Testis (tissue), 3 donors: ENCODE measurements around the gene DTX3. TPM values are rescaled to one million over a fixed set of nuclear protein-coding genes. Genes with fewer than 3 reads are reported as not detected.

Source experiments
- DNase-seq: peaks from one replicate; pipeline ENCODE4 v3.0.0-alpha.2; 2019
- H3K27ac ChIP-seq, 2 donors: fragments of 200-600 bp; sonication (generic); one replicate each; pipeline ENCODE4 v1.5.1; 2019
- H3K27me3 ChIP-seq: fragments of 200-600 bp; sonication (generic); one replicate; pipeline ENCODE4 v1.5.1; 2019
- H3K36me3 ChIP-seq: fragments of 200-600 bp; sonication (generic); one replicate; pipeline ENCODE4 v1.5.1; 2017; ENCODE audit warnings: low read depth; ENCODE audit errors: missing control alignments
- H3K4me1 ChIP-seq: fragments of 200-600 bp; sonication (generic); one replicate; pipeline ENCODE4 v1.5.1; 2019
- H3K4me3 ChIP-seq, 2 donors: fragments of 200-600 bp; sonication (generic); one replicate each; pipeline ENCODE4 v1.5.1; 2017 to 2019
- H3K9me3 ChIP-seq: fragments of 200-600 bp; sonication (generic); one replicate; pipeline ENCODE4 v1.5.1; 2017
- POLR2A ChIP-seq: fragments of 450-650 bp; IDR thresholded peaks from one replicate; pipeline ENCODE4 v1.6.1; 2017; ENCODE audit warnings: antibody characterized with exemption, mild to moderate bottlenecking, moderate library complexity
- WGBS, 2 donors: methylation state at CpG; one replicate each; pipeline ENCODE4 v1.1.5; 2018; 5-methylcytosine and 5-hydroxymethylcytosine counted together
- intact Hi-C: fragments of 100-400 bp; cut with DNase I; formaldehyde crosslinking; loops from one replicate; pipeline ENCODE4 v1.15.1; 2023; ENCODE audit warnings: low total_unique reads
- polyA plus RNA-seq: library from polyadenylated mRNA; stranded (reverse); fragments of 350-450 nt; fragmentation: Illumina TruSeq; extraction: RNeasy Lipid Tissue Mini Kit (QIAGEN cat#74804); gene quantifications from one replicate; pipeline ENCODE4 v1.2.3, GENCODE V29; 2014; ENCODE audit warnings: low read depth, low replicate concordance; ENCODE audit not compliant: insufficient read depth
- total RNA-seq, 2 donors: library from RNA; depleted of rRNA; stranded (reverse); fragments of >200 nt; gene quantifications; one replicate each; pipeline ENCODE4 v1.2.3, GENCODE V29; 2016
- TF ChIP-seq, protein P1 (sequence below), 3 experiments: fragments of 450-650 bp in 2 of 3; fragments of 200-600 bp in 1 of 3; sonication (generic) in 1 of 3; IDR thresholded peaks; one replicate each; pipeline ENCODE4 v1.5.1; 2016 to 2019; ENCODE audit warnings: antibody characterized with exemption in 3 of 3, mild to moderate bottlenecking in 2 of 3, moderate library complexity in 1 of 3

The DTX3 gene
- total and polyA plus RNA-seq, 3 donors from 2014 or later, result 37.9 to 60.4 (median 45.0) TPM

DNA sequence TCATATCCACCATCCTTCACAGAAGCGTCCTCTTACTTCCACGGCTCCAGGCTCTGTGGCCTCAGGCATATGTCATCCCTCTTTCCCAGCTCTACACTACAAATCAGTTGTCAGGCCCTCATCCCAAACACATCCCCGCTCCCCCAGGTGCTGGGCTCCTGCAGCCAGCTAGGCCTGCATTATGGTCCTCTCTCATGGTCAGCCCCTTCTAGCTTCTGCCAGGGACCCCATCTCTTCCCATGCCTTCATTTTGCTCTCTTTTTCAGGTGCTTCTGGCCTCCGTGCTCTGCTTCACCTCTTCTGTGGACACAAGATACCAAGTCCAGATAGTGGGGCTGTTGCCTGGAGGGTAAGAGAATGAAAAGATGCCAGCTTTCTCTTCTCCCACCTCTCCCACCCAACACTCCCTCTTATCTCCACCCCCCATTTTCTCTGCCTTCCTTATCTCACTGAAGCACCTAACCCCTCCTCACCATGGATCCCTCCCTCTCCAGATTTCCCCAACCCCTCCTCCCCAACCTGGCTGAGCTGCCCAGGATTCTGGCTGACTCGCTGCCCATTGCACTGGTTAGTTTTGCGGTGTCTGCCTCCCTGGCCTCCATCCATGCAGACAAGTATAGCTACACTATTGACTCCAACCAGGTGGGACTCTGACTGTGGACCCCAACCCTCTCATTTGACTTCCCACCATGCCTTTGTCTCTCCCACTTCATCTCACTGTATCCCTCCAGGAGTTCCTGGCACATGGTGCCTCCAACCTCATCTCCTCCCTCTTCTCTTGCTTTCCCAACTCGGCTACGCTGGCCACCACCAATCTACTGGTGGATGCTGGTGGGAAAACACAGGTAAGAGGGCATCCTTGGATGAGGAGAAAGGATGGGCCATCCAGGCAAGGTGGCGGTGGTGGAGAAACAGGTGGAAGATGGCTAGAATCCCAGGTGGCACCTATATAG lies 17.9 kb downstream of the DTX3 start:
- Histone ChIP-seq H3K9me3 (no peaks in the 10 kb centered on the region), H3K4me3 (no peak overlapping the region), H3K27me3 (no peaks in the 10 kb centered on the region), H3K4me1 (peaks cover 23% of the 10 kb centered on the region), H3K27ac (no peak overlapping the region), H3K36me3 (no peaks in the 10 kb centered on the region)
- intact Hi-C loops, result loop anchor here (5.0 kb wide), 1 partner anchor 40 kb away; no protein-coding TSS in a partner anchor
- WGBS, 2 donors, result 79 to 86% methylated on average over 9 of the region's 9 CpGs
- TF ChIP-seq, protein P1, sequence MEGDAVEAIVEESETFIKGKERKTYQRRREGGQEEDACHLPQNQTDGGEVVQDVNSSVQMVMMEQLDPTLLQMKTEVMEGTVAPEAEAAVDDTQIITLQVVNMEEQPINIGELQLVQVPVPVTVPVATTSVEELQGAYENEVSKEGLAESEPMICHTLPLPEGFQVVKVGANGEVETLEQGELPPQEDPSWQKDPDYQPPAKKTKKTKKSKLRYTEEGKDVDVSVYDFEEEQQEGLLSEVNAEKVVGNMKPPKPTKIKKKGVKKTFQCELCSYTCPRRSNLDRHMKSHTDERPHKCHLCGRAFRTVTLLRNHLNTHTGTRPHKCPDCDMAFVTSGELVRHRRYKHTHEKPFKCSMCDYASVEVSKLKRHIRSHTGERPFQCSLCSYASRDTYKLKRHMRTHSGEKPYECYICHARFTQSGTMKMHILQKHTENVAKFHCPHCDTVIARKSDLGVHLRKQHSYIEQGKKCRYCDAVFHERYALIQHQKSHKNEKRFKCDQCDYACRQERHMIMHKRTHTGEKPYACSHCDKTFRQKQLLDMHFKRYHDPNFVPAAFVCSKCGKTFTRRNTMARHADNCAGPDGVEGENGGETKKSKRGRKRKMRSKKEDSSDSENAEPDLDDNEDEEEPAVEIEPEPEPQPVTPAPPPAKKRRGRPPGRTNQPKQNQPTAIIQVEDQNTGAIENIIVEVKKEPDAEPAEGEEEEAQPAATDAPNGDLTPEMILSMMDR (IDR thresholded peaks at IDR 0.05), result no peak
- TF ChIP-seq POLR2A, result no peak
- no peak for DNase-seq

DNA sequence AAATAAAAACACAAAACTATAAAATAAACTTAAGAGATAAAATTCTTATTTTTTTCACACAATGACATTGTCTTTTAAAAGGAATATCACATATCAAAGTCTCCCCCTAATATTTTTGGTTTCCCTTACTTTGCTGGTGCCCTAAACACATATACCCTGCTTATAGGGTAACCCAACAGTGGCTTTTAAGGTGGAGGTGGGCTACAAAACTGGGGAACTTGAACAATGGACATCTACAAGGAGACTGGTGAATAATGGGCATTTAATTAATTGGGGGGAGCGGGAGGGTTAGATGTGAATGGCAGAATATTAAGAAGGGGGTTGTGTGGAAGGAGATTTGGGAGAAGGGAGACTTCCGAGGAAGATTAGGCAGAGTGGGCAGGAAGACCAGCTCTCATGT lies 18.8 kb downstream of the DTX3 start:
- Histone ChIP-seq H3K27ac (no peak overlapping the region), H3K4me1 (peaks cover 27% of the 10 kb centered on the region), H3K4me3 (no peak overlapping the region), H3K36me3 (no peaks in the 10 kb centered on the region), H3K27me3 (no peaks in the 10 kb centered on the region), H3K9me3 (no peaks in the 10 kb centered on the region)
- 83 to 92% methylated on average over 2 of the region's 2 CpGs for WGBS, 2 donors
- DNase-seq, result no peak
- TF ChIP-seq POLR2A, result no peak
- TF ChIP-seq, protein P1 (IDR thresholded peaks at IDR 0.05), result no peak
- intact Hi-C loops, result loop anchor here (5.0 kb wide), 1 partner anchor 41 kb away; no protein-coding TSS in a partner anchor

DNA sequence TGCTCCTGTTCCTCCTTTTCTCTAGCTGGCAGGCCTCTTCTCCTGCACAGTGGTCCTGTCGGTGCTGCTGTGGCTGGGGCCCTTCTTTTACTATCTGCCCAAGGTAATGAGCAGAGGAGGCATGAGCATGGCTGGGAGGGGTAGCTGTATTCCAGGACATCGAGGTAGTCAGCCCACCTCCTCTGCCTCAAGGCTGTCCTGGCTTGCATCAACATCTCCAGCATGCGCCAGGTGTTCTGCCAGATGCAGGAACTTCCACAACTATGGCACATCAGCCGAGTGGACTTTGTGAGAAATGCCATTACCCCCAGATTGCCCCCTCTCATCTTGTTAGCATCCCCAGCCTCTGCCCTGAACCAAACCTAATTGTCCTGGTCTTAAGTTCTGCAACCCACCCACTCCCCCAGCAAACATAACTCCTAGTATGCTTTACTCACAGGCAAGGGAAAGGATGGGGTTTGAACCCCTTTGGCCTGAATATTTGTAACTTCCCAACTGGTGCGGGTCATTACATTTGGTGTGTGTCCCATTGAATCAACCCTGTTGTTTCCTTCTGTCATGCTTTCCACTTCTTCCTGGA lies 19.3 kb downstream of the DTX3 start:
- no peak for TF ChIP-seq POLR2A
- TF ChIP-seq, protein P1 (IDR thresholded peaks at IDR 0.05), result no peak
- no peak for DNase-seq
- no peaks in the 10 kb centered on the region for H3K9me3 ChIP-seq
- no peaks in the 10 kb centered on the region for H3K36me3 ChIP-seq
- H3K4me1 ChIP-seq, result peaks cover 27% of the 10 kb centered on the region
- H3K27me3 ChIP-seq, result no peaks in the 10 kb centered on the region
- intact Hi-C loops, result loop anchor here (5.0 kb wide), 1 partner anchor 42 kb away; no protein-coding TSS in a partner anchor
- H3K4me3 ChIP-seq, result no peak overlapping the region
- WGBS, 2 donors, result 80 to 85% methylated on average over 5 of the region's 5 CpGs
- no peak overlapping the region for H3K27ac ChIP-seq

DNA sequence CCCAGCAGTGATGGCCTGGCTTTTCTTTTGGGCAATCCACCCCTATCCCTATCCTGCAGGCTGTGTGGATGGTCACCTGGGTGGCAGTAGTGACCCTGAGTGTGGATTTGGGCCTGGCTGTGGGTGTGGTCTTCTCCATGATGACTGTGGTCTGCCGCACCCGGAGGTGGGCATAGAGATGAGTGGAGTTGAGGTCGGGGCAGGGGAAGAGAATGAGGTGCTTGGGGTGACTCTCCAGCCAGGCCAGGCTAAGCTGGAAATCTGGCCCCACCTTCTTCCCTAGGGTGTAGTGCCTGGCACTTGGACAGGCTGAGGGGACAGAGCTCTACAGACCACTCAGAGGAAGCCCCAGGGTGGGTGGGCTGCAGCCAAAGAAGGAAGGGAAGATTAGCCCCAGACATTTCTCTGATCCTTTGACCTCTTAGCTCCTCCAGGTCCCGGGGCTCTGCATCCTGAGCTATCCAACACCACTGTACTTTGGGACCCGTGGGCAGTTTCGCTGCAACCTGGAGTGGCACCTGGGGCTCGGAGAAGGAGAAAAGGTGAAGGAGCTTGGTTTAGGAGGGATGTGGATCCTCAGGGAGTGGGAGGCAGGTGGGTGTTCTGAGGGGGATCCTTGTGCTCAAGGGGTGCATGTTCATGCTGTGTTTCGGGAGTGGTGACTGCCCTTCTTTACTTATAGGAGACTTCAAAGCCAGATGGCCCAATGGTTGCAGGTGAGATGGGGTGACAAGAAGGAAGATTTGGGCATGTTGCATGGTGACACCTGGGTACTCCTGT lies 20.0 kb downstream of the DTX3 start:
- no peaks in the 10 kb centered on the region for H3K27me3 ChIP-seq
- WGBS, 2 donors, result 90 to 93% methylated on average over 8 of the region's 8 CpGs
- H3K36me3 ChIP-seq, result no peaks in the 10 kb centered on the region
- intact Hi-C loops, result loop anchor here (5.0 kb wide), 1 partner anchor 42 kb away; no protein-coding TSS in a partner anchor
- no peak for TF ChIP-seq POLR2A
- TF ChIP-seq, protein P1 (IDR thresholded peaks at IDR 0.05), result no peak
- no peaks in the 10 kb centered on the region for H3K9me3 ChIP-seq
- no peak overlapping the region for H3K4me3 ChIP-seq
- H3K27ac ChIP-seq, result no peak overlapping the region
- peaks cover 25% of the 10 kb centered on the region for H3K4me1 ChIP-seq
- DNase-seq, result no peak
